Measurements from ENCODE around the gene ALG12.

The ALG12 gene

DNA sequence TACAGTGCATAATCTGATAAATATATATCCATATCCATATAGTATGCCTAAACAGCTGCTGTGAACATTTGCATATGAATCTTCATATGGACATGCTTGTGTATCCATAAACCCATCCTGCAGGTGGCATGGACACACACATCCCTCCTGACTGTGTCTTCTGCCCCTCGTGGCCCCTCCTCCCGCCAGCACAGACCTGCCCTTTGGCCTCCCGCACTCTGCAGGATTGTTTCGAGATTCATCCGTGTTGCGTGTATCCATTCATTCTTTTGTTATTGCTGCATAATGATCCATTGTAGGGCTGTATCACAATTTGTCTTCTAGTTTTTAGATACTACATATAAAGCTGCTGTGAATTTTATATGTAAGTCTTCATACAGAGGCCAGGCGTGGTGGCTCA, 40.6 kb downstream of the ALG12 start:
- Histone ChIP-seq H3K36me3 (replicated peaks; ENCODE audit: insufficient read depth, low read length) (no peaks in the 10 kb centered on the region; the same call in 1 of the 2 replicates), H3K9me3 (replicated peaks; ENCODE audit: insufficient read depth, low read length) (no peaks in the 10 kb centered on the region), H3K79me2 (ENCODE audit: low read length) (peaks cover 89% of the 10 kb centered on the region), H3K9me2 (replicated peaks; ENCODE audit: insufficient read depth, low read length) (no peaks in the 10 kb centered on the region), H3K4me2 (ENCODE audit: low read depth, low read length) (no peak overlapping the region), H3K4me1 (ENCODE audit: low read length) (peaks cover 16% of the 10 kb centered on the region), H3K4me3 (ENCODE audit: low read length) (no peak overlapping the region), H3K9ac (ENCODE audit: low read length) (no peak overlapping the region), H4K20me1 (ENCODE audit: insufficient read depth, low read length) (no peaks in the 10 kb centered on the region), H3K27ac (ENCODE audit: low read length) (no peak overlapping the region), H2AFZ (ENCODE audit: low read length) (no peak overlapping the region), H3K27me3 (replicated peaks; ENCODE audit: insufficient read depth, low read length) (no peaks in the 10 kb centered on the region), H3F3A (ENCODE audit: insufficient read depth, low read length) (peaks cover 9% of the 10 kb centered on the region)
- TF ChIP-seq, protein P1, sequence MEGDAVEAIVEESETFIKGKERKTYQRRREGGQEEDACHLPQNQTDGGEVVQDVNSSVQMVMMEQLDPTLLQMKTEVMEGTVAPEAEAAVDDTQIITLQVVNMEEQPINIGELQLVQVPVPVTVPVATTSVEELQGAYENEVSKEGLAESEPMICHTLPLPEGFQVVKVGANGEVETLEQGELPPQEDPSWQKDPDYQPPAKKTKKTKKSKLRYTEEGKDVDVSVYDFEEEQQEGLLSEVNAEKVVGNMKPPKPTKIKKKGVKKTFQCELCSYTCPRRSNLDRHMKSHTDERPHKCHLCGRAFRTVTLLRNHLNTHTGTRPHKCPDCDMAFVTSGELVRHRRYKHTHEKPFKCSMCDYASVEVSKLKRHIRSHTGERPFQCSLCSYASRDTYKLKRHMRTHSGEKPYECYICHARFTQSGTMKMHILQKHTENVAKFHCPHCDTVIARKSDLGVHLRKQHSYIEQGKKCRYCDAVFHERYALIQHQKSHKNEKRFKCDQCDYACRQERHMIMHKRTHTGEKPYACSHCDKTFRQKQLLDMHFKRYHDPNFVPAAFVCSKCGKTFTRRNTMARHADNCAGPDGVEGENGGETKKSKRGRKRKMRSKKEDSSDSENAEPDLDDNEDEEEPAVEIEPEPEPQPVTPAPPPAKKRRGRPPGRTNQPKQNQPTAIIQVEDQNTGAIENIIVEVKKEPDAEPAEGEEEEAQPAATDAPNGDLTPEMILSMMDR (IDR thresholded peaks at IDR 0.05; ENCODE audit: low read length) = no peak
- no peak for TF ChIP-seq EZH2 (optimal IDR thresholded peaks at IDR 0.05; ENCODE audit: low read depth, low read length)
- no peak for TF ChIP-seq EZH2phosphoT487 (IDR thresholded peaks at IDR 0.05; ENCODE audit: low read length)
- DNase-seq = no peak

DNA sequence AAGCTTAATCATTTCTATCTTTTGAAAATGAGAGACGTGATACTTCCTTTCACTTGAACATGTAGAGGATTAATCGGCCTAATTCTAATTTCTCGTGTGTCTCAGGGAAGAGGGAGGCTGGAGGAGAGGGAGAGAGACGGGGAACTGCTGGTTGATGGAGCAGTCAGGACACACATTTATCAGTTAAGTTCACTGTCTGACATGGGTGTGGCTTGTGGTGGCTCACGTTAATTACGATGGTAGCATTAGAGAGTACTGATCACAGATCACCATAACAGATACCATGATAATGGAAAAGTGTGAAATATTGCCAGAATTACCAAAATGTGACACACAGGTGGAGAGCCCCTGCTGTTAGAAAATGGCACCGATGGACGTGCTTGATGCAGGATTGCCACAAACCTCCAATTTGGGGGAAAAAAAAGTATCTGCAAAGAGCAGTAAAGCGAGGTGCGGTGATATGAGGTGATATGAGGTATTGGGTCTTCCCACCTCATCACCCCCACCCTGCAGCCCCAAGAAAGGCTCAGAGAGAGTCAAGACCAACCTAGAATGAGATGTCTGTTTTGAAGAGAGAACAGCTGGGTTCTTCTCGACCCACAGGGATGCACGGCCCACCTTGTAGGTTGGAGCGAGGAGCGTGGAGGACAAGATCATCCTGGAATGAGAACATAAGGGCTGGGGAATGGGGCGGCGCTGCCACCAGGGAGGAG, 44.9 kb downstream of the ALG12 start:
- no peaks in the 10 kb centered on the region for H3F3A ChIP-seq (ENCODE audit: insufficient read depth, low read length)
- no peaks in the 10 kb centered on the region for H3K27me3 ChIP-seq (replicated peaks; ENCODE audit: insufficient read depth, low read length)
- no peaks in the 10 kb centered on the region for H3K9me2 ChIP-seq (replicated peaks; ENCODE audit: insufficient read depth, low read length)
- peaks cover 3% of the 10 kb centered on the region; the same call in 1 of the 2 replicates for H3K36me3 ChIP-seq (replicated peaks; ENCODE audit: insufficient read depth, low read length)
- peaks cover 89% of the 10 kb centered on the region for H3K79me2 ChIP-seq (ENCODE audit: low read length)
- H3K9ac ChIP-seq (ENCODE audit: low read length) = no peak overlapping the region
- H3K9me3 ChIP-seq (replicated peaks; ENCODE audit: insufficient read depth, low read length) = no peaks in the 10 kb centered on the region
- DNase-seq = no peak
- H4K20me1 ChIP-seq (ENCODE audit: insufficient read depth, low read length) = no peaks in the 10 kb centered on the region
- no peak overlapping the region for H3K4me2 ChIP-seq (ENCODE audit: low read depth, low read length)
- no peak overlapping the region for H3K27ac ChIP-seq (ENCODE audit: low read length)
- H3K4me3 ChIP-seq (ENCODE audit: low read length) = no peak overlapping the region
- TF ChIP-seq EZH2 (optimal IDR thresholded peaks at IDR 0.05; ENCODE audit: low read depth, low read length) (no peak), EZH2phosphoT487 (IDR thresholded peaks at IDR 0.05; ENCODE audit: low read length) (no peak)
- TF ChIP-seq, protein P1 (IDR thresholded peaks at IDR 0.05; ENCODE audit: low read length) = no peak
- no peak overlapping the region for H2AFZ ChIP-seq (ENCODE audit: low read length)
- H3K4me1 ChIP-seq (ENCODE audit: low read length) = no peaks in the 10 kb centered on the region

DNA sequence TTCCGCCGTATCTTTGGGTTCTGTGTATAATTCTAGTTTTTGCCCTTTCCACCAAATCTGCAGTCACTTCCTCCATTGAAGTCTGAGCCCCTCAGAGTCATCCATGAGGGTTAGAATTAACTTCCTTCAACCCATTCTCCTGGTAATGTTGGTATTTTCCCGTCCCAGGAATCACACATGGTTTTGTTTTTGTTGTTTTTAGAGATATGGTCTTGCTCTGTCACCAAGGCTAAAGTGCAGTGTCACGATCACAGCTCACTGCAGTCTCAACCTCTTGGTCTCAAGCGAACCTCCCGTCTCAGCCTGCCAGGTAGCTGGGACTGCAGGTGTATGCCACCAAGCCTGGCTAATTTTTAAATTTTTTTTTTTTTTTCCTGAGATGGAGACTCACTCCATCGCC, 45.9 kb downstream of the ALG12 start:
- Histone ChIP-seq H3K4me3 (ENCODE audit: low read length) (no peak overlapping the region), H3K9me2 (replicated peaks; ENCODE audit: insufficient read depth, low read length) (no peaks in the 10 kb centered on the region), H3K27me3 (replicated peaks; ENCODE audit: insufficient read depth, low read length) (no peaks in the 10 kb centered on the region), H4K20me1 (ENCODE audit: insufficient read depth, low read length) (no peaks in the 10 kb centered on the region), H3K27ac (ENCODE audit: low read length) (no peak overlapping the region), H3K79me2 (ENCODE audit: low read length) (peaks cover 90% of the 10 kb centered on the region), H3K36me3 (replicated peaks; ENCODE audit: insufficient read depth, low read length) (0 out of 2 replicates have a peak, but pooled peaks cover 3% of the 10 kb centered on the region), H3F3A (ENCODE audit: insufficient read depth, low read length) (no peaks in the 10 kb centered on the region), H3K9me3 (replicated peaks; ENCODE audit: insufficient read depth, low read length) (no peaks in the 10 kb centered on the region), H3K9ac (ENCODE audit: low read length) (no peak overlapping the region), H3K4me1 (ENCODE audit: low read length) (no peaks in the 10 kb centered on the region), H2AFZ (ENCODE audit: low read length) (no peak overlapping the region), H3K4me2 (ENCODE audit: low read depth, low read length) (no peak overlapping the region)
- TF ChIP-seq, protein P1 (IDR thresholded peaks at IDR 0.05; ENCODE audit: low read length) = no peak
- no peak for TF ChIP-seq EZH2 (optimal IDR thresholded peaks at IDR 0.05; ENCODE audit: low read depth, low read length)
- no peak for TF ChIP-seq EZH2phosphoT487 (IDR thresholded peaks at IDR 0.05; ENCODE audit: low read length)
- no peak for DNase-seq
